Amygdala (tissue), 56 donors: Measurements from ENCODE around the gene NTSR1.

Experiments used
- DNase-seq, 56 donors: peaks; one replicate each; lab custom pipeline; 2025; lab: John Stamatoyannopoulos, UW

The NTSR1 gene

GRCh38 chr20:62808211-62808865 lies 99.7 kb downstream of the NTSR1 start:
- DNase-seq, result peak in 44 of 56 donors; percentile 9 to 82 (median 40)

- DNase-seq, result no peak
These were observed 101.1 kb downstream of the NTSR1 start for GRCh38 chr20:62809530-62810428.

- no peak for DNase-seq
These were observed 102.7 kb downstream of the NTSR1 start for GRCh38 chr20:62811320-62811719.

- no peak for DNase-seq
These were observed 103.1 kb downstream of the NTSR1 start for GRCh38 chr20:62811720-62812119.
